Activated CD8-positive, alpha-beta T cell treated with anti-CD3 and anti-CD28 coated beads for 36 hours (primary cell): Measurements from ENCODE around the gene CLIC4. TPM values are rescaled to one million over a fixed set of nuclear protein-coding genes. Genes with fewer than 3 reads are reported as not detected.
"Not testable (repeated sequence)": the region's sequence is repeated elsewhere in the genome, so short reads cannot be mapped to it uniquely, and the experiment has no call there.

Experiments
- ATAC-seq: fragments of 200-7000 bp; cut with Tn5 transposase; one replicate; pipeline ENCODE4 v1.10.0; 2021; ENCODE audit warnings: mild to moderate bottlenecking, moderate library complexity
- CTCF ChIA-PET: fragments of 350-600 bp; sonication (Branson Sonifier 250); formaldehyde crosslinking; loops from one replicate; lab custom pipeline; 2021; ENCODE audit warnings: antibody characterized with exemption; lab: Charles Lee
- POLR2A ChIA-PET: fragments of 350-600 bp; sonication (Branson Sonifier 250); formaldehyde crosslinking; loops from one replicate; lab custom pipeline; 2021; ENCODE audit warnings: antibody characterized with exemption; lab: Charles Lee
- DNase-seq: peaks from one replicate; pipeline ENCODE4 v3.0.0-alpha.2; 2020
- H3K27ac Mint-ChIP-seq: one replicate; pipeline ENCODE4 v1.8.0; 2021; ENCODE audit warnings: mild to moderate bottlenecking, mixed read lengths
- H3K27me3 Mint-ChIP-seq: one replicate; pipeline ENCODE4 v1.8.0; 2021; ENCODE audit warnings: mixed read lengths
- H3K36me3 Mint-ChIP-seq: one replicate; pipeline ENCODE4 v1.8.0; 2021; ENCODE audit warnings: low read depth, mixed read lengths
- H3K4me1 Mint-ChIP-seq: one replicate; pipeline ENCODE4 v1.8.0; 2021; ENCODE audit warnings: low read depth, mixed read lengths
- H3K4me3 Mint-ChIP-seq: one replicate; pipeline ENCODE4 v1.8.0; 2021; ENCODE audit warnings: mild to moderate bottlenecking, moderate library complexity, mixed read lengths
- H3K9me3 Mint-ChIP-seq: one replicate; pipeline ENCODE4 v1.8.0; 2021; ENCODE audit warnings: mixed read lengths
- intact Hi-C: fragments of 100-400 bp; cut with micrococcal nuclease; formaldehyde crosslinking; loops from one replicate; pipeline ENCODE4 v1.10.0; 2022
- total RNA-seq, 2 experiments: library from RNA; stranded (reverse); gene quantifications; one replicate each; pipeline ENCODE4 v1.2.3, GENCODE V29; 2021
- TF ChIP-seq, protein P1 (sequence below): fragments of 200-600 bp; IDR thresholded peaks from one replicate; pipeline ENCODE4 v1.8.0; 2022; ENCODE audit warnings: antibody characterized with exemption, mild to moderate bottlenecking

CLIC4 gene
- total RNA-seq, 2 experiments from 2014 or later, result 19.7 to 21.8 TPM

DNA sequence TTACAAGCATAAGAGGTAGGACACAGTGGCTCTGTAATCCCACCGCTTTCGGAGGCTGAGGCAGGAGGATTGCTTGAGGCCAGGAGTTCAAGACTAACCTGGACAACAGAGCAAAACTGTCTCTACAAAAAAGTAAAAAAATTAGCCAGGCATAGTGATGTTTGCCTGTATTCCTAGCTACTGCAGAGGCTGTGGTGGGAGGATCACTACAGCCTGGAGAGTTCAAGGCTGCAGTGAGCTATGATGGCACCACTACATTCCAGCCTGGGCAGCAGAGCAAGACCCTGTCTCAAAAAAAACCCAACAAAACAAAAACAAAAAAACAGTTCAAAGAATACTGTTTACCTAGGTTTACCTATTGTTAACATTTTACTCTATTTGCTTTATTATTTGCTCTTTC is 37.4 kb downstream of the CLIC4 start:
- peaks cover 2% of the 10 kb centered on the region for H3K27me3 Mint-ChIP-seq
- no peak overlapping the region for H3K4me3 Mint-ChIP-seq
- DNase-seq, result no peak
- H3K4me1 Mint-ChIP-seq, result no peaks in the 10 kb centered on the region
- ChIA-PET CTCF (no interaction called here), POLR2A (interaction anchor here (0.6 kb wide), 1 partner anchor 104 kb away, joined by 3 read pairs; no protein-coding TSS in a partner anchor)
- H3K9me3 Mint-ChIP-seq, result no peaks in the 10 kb centered on the region
- TF ChIP-seq, protein P1, sequence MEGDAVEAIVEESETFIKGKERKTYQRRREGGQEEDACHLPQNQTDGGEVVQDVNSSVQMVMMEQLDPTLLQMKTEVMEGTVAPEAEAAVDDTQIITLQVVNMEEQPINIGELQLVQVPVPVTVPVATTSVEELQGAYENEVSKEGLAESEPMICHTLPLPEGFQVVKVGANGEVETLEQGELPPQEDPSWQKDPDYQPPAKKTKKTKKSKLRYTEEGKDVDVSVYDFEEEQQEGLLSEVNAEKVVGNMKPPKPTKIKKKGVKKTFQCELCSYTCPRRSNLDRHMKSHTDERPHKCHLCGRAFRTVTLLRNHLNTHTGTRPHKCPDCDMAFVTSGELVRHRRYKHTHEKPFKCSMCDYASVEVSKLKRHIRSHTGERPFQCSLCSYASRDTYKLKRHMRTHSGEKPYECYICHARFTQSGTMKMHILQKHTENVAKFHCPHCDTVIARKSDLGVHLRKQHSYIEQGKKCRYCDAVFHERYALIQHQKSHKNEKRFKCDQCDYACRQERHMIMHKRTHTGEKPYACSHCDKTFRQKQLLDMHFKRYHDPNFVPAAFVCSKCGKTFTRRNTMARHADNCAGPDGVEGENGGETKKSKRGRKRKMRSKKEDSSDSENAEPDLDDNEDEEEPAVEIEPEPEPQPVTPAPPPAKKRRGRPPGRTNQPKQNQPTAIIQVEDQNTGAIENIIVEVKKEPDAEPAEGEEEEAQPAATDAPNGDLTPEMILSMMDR, result no peak
- no peak overlapping the region for H3K27ac Mint-ChIP-seq
- no peaks in the 10 kb centered on the region for H3K36me3 Mint-ChIP-seq
- ATAC-seq, result no peak
- intact Hi-C loops, result no loop called here

DNA sequence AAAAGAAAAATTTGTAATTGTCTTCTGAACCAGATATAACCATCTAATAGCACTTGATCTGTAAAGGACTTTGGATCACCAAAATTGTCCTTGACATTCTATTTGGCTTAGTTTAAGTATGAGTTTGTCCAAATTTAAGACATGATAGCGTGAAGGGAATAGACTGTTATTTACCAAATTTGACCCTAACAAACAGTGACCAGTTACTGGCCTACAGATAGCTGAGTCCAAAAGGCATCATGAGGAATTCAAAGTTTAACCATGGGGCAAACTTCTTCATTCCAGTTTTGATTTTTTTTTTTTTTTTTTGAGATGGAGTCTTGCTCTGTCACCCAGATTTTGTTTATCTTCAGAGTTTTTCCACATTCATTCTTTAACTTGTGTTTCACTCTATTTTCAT is 38.5 kb downstream of the CLIC4 start:
- DNase-seq (no peak), ATAC-seq (no peak)
- ChIA-PET CTCF (no interaction called here), POLR2A (no interaction called here)
- Mint-ChIP-seq H3K4me1 (no peaks in the 10 kb centered on the region), H3K27ac (no peak overlapping the region), H3K9me3 (no peaks in the 10 kb centered on the region), H3K36me3 (no peaks in the 10 kb centered on the region), H3K4me3 (no peak overlapping the region), H3K27me3 (peaks cover 2% of the 10 kb centered on the region)
- intact Hi-C loops, result no loop called here
- TF ChIP-seq, protein P1, result no peak

DNA sequence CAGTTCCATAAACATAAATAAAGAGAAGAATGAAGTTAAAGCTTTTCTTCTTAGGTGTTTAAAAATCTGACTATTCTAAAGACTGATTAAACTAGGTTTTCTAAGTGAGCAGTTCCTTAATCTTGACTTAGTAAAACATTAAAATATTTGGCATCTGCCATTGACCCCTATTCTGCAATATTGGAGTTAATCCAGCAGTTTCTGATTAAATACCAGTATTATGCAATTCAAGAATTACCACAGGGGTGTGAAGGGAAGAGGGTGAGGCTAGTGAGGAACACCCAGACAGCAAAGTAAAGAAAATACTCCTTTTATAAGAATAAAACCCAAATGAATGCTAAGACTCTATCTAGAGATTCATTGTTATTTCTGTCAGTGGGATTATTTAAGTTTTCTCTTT is 40.9 kb downstream of the CLIC4 start:
- ATAC-seq (no peak), DNase-seq (no peak)
- Mint-ChIP-seq H3K27ac (no peak overlapping the region), H3K9me3 (no peaks in the 10 kb centered on the region), H3K27me3 (peaks cover 2% of the 10 kb centered on the region), H3K36me3 (no peaks in the 10 kb centered on the region), H3K4me1 (no peaks in the 10 kb centered on the region), H3K4me3 (no peak overlapping the region)
- intact Hi-C loops, result no loop called here
- TF ChIP-seq, protein P1, result no peak
- ChIA-PET POLR2A (no interaction called here), CTCF (interaction anchor here (1.8 kb wide), 1 partner anchor 97 kb away, joined by 6 read pairs; no protein-coding TSS in a partner anchor)

DNA sequence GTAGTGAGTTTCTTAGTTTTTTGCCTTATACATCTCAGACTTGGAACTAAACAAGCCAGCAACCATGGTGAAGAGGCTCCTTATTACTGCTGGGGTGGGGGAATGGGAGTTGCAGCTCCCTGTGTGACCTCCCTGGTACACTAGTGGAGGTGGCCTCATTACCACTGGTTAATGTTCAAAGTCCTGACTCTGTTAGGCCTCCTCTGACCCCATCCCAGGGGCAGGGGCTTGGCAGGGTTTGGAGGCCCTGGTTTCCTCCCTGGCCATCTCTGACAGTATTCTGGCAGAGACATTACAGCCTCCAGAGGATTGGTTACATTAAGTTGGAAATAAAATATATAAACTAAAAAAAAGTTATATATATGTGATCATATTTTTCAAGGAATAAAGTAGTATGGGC is 45.2 kb downstream of the CLIC4 start:
- Mint-ChIP-seq H3K4me1 (no peaks in the 10 kb centered on the region), H3K4me3 (no peak overlapping the region), H3K27ac (no peak overlapping the region), H3K36me3 (no peaks in the 10 kb centered on the region), H3K9me3 (no peaks in the 10 kb centered on the region), H3K27me3 (no peaks in the 10 kb centered on the region)
- intact Hi-C loops, result no loop called here
- TF ChIP-seq, protein P1, result no peak
- ATAC-seq, result no peak
- no peak for DNase-seq
- CTCF ChIA-PET, result no interaction called here
- POLR2A ChIA-PET, result no interaction called here

DNA sequence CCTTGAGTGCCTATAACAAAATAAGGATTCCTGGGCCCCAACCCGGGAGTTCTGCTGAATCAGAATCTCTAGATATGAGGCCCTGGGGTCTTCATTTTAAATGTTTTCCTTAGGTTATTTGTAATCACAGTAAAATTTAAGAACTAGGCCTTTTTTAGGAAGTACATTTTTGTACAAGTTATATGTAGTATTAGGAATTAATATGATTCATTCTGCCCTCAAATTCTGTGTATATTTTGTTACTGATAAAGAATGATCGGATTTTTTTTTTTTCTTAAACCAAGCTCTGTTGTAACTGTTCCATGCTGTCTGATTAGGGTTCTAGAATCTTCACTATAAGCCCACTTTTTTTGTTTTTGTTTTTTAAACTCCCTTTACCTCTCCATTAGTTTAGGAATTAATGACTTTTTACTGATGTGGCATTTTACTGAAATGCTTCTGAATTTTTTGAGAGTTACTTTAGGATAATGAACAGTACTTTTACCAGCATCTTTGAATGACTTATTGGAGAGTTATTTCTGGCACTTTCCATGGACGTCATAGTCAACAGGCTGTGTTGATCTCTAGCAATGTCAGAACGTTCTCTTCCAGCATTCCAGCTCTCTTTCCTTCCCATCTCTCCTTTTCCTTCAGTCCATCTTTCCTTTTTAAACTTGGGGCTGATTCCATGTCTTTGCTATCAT is 48.3 kb downstream of the CLIC4 start:
- ChIA-PET POLR2A (no interaction called here), CTCF (no interaction called here)
- Mint-ChIP-seq H3K4me3 (no peak overlapping the region), H3K4me1 (no peaks in the 10 kb centered on the region), H3K9me3 (peaks cover 4% of the 10 kb centered on the region), H3K36me3 (no peaks in the 10 kb centered on the region), H3K27me3 (no peaks in the 10 kb centered on the region), H3K27ac (no peak overlapping the region)
- DNase-seq, result no peak
- intact Hi-C loops, result no loop called here
- TF ChIP-seq, protein P1, result no peak
- no peak for ATAC-seq

DNA sequence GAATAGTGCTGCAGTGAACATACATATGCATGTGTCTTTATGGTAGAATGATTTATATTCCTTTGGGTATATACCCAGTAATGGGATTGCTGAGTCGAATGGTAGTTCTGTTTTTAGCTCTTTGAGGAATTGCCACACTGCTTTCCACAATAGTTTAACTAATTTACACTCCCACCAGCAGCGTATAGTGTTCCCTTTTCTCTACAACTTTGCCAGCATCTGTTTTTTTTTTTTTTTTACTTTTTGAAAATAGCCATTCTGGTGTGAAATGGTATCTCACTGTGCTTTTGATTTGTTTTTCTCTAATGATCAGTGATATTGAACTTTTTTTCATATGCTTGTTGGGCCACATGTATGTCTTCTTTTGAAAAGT is 48.9 kb downstream of the CLIC4 start:
- H3K27ac Mint-ChIP-seq, DNase-seq, H3K27me3 Mint-ChIP-seq, H3K9me3 Mint-ChIP-seq, H3K36me3 Mint-ChIP-seq, intact Hi-C loops, H3K4me3 Mint-ChIP-seq, ATAC-seq, H3K4me1 Mint-ChIP-seq, POLR2A ChIA-PET, CTCF ChIA-PET: not testable (repeated sequence)
